GM12874 (cell line): ENCODE results near the gene KCTD4.

Experiments used
- CTCF ChIP-seq: IDR thresholded peaks from 2 replicates; pipeline ENCODE4 v1.5.1; 2011; ENCODE audit warnings: low read depth, mild to moderate bottlenecking, control low read depth, low read length, moderate library complexity; ENCODE audit not compliant: insufficient read depth

The KCTD4 gene

GRCh38 chr13:45168555-45168930, 32.3 kb downstream of the KCTD4 start:
- no peak for TF ChIP-seq CTCF

GRCh38 chr13:45167611-45168554, 33.0 kb downstream of the KCTD4 start:
- no peak for TF ChIP-seq CTCF

- no peak for TF ChIP-seq CTCF
Observed at GRCh38 chr13:45166858-45167257, 34.0 kb downstream of the KCTD4 start.

GRCh38 chr13:45162821-45163220, 38.0 kb downstream of the KCTD4 start:
- no peak for TF ChIP-seq CTCF

GRCh38 chr13:45162194-45162593, 38.7 kb downstream of the KCTD4 start:
- no peak for TF ChIP-seq CTCF

GRCh38 chr13:45156565-45157361, 44.1 kb downstream of the KCTD4 start:
- TF ChIP-seq CTCF = no peak

- TF ChIP-seq CTCF = no peak
Observed at GRCh38 chr13:45149964-45150363, 50.9 kb downstream of the KCTD4 start.
